ENCODE results near the gene GNB1L.

GNB1L gene

DNA sequence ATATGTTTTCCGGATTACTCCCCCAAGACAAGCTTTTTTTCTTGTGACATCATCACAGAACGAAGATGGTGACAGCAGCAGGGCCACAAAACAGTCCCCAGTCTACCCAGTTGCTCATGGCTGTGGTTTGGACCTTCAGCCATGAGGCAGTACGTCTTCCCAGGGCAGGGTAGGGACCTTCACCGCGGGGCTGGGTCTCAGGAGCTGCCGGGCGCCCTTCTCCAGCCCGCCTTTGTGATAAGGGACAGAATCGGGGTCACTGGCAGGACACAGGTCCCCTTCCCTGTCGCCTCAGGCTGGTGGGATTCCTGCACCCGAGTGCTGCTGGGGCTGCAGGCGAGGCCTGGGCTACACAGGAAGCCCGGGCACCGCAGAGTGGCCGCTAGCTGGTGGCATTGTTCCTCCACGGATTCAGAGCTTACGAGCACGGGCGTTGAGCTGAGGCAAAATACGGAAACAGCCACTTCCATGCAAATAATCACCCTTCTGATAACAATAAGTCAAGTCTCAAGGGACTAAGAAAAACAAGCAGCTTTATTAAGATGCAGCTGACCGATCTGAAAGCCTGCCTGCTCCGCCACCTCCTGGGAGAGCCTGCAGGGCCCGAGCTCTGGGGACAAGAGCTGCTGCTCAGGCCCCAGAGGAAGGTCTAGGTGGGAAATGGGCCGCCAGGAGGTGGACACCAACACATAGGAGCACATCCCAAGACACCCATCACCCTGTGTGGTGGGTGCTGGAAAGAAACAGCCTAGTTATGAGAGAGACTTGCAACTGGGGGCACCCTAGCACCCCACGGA is 81.8 kb downstream of the GNB1L start:
- FAIRE-seq: no peak

- no peak for FAIRE-seq
Measured at GRCh38 chr22:19772422-19772672, 82.3 kb downstream of the GNB1L start.

- FAIRE-seq: no peak
Measured at GRCh38 chr22:19770349-19771220, 84.1 kb downstream of the GNB1L start.

DNA sequence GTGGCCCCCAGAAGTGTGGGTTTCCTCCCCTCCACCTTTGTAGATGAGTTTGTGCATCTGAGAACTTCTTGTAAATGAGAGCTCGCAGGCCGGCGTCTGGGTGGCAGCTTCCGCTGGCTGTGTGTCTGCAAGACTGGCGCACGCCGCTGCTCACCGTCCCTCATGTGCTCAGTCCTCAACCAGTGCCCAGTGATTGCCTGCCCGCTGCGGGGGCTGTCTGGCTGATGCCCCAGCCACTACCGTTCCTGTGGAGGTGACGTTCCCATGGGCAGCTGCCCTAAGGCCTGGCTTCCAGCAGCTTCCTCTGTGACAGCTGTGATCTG is 85.3 kb downstream of the GNB1L start:
- no peak for FAIRE-seq

- FAIRE-seq: no peak
Measured at GRCh38 chr22:19767427-19768341, 87.0 kb downstream of the GNB1L start.

DNA sequence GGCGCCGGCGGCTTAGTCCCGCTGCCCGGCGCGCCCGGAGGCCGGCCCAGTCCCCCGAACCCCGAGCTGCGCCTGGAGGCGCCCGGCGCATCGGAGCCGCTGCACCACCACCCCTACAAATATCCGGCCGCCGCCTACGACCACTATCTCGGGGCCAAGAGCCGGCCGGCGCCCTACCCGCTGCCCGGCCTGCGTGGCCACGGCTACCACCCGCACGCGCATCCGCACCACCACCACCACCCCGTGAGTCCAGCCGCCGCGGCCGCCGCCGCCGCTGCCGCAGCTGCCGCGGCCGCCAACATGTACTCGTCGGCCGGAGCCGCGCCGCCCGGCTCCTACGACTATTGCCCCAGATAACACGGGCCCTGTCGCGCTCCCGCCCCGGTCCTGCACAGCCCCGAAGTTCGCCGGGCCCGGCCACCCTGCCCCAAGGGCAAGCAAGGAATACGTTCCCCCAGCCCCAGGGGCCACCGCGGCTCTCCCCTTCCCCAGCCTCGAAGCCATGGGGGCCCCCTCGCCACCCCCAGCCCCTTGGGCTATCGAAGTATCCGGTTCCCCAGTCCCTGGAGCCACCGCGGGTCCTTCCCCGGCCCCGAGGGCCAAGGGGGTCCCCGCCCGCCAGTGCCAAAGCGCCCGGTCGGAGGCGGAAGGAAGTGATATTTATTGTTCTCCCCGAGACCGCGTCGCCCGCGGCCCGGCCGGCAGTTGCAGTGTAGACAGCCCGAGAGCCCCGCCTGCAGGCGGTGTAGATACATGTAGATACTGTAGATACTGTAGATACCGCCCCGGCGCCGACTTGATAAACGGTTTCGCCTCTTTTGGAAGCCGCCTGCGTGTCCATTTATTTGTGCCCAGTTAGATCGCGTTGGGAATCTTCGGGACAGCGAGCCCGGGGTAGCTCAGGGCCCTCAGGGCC is 87.9 kb downstream of the GNB1L start:
- FAIRE-seq: no peak

DNA sequence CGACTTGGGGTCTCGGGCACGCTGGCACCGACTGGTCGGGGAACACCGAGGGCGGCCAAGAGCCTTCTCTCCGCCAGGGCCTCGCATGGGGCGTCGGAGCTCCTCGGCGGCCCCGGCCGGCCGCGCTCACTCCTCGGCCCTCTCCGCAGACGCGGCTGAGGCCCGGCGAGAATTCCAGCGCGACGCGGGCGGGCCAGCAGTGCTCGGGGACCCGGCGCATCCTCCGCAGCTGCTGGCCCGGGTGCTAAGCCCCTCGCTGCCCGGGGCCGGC is 88.5 kb downstream of the GNB1L start:
- no peak for FAIRE-seq

DNA sequence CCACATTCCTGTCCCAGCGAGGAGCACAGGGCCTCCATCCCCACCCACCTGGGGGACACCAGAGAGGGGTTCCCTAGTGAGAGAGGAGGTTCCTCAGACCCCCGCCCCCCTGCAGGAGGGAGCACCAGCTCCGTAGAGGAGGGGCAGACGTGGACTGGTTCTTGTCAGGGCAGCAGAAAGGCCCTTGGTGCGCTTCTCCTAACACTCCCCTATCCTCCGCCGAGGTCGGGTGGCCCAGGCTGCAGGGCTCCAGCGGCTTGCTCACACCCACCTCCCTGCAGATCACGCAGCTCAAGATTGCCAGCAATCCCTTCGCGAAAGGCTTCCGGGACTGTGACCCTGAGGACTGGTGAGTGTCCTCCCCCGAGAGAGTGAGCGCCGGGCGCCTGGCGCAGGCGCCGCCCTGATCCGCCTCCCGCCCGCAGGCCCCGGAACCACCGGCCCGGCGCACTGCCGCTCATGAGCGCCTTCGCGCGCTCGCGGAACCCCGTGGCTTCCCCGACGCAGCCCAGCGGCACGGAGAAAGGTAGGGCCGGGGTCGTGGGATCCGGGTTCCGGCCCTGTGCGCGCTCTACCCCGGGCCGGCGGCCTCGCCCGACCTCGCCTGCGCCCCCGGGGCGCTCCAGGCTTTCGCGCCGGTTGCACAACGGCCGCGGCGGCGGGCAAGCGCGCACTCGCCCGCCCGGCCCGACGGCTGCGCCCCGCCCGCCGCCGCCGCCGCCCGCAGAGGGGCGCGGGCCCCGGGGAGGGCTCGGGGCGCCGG is 89.0 kb downstream of the GNB1L start:
- FAIRE-seq: no peak

GRCh38 chr22:19764636-19765476 is 89.8 kb downstream of the GNB1L start:
- FAIRE-seq: no peak

GRCh38 chr22:19764299-19764593 is 90.4 kb downstream of the GNB1L start:
- FAIRE-seq: no peak

DNA sequence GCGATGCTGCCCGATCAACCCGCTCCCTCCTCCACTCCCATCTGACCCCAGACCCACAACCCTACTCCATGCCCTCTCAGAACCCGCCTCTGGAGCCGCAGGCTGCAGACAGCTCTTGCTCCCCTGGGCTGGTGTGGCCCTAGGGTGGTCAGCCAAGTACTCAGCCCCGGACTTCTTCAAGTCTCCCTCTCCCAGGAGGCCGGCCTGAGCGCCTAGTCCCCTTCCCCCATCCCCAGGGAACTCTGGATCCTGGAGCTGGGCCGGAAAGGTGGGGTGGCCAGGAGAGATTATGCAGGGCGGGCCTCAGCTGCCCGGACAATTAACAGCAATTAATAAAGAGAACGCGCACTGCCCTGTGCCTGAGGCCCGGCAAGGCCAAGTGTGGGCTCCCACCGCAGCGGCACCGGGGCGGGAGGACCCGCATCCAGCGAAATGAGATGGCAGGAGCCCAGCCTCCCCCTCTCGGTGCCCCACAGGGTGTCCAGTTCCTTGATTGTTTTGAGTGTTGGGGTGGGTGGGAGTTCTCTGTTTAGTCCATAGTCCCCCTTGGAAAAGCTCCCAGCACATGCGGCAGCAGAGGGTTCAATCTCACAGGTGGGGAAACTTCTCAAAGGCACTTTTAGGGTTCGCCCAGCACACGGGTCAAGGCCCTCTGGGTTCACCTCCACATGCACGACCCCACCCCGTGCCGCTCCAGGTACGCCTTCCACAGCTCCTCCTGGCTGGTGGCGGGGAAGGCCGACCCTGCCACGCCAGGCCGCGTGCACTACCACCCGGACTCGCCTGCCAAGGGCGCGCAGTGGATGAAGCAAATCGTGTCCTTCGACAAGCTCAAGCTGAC is 91.0 kb downstream of the GNB1L start:
- FAIRE-seq: no peak

DNA sequence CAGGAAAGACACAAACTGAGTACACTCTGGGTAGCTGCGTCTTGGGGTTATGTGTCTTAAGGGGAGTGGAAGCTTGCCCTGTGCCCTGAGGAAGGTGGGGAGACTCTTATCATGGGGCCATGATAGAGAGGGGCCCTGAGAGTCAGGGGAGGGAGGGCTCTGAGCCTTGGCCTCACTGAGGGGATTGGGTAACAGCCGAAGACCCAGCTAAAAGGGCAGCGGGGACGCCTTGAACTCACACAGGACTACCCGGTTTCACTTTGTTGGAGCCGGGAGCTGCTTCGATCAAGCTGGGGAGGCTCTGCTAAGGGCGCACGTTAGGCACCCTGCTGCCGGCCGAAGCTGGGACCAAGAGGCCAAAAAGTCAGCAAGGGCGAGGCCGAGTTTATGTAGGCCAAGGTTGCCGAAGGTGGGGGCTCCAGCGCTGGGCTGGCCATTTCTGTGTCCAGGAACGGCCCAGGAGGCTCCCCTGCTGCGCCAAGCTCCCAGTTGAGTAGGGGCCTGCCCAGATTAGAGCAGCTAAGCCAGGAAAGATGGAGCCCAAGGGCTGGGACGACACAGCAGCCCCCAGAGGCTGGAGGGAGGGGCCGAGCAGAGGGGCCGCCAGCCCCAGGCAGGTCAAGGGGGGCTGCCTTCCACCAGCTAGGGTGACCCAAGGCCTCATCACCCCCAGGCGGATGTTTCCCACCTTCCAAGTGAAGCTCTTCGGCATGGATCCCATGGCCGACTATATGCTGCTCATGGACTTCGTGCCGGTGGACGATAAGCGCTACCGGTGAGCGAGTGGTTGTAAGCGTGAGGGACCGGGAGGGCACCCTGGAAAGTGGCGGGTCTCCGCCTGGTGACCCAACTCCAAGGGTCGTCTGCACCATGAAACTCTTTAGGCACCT is 91.9 kb downstream of the GNB1L start:
- no peak for FAIRE-seq

- FAIRE-seq: no peak
Measured at GRCh38 chr22:19761725-19762567, 92.7 kb downstream of the GNB1L start.

DNA sequence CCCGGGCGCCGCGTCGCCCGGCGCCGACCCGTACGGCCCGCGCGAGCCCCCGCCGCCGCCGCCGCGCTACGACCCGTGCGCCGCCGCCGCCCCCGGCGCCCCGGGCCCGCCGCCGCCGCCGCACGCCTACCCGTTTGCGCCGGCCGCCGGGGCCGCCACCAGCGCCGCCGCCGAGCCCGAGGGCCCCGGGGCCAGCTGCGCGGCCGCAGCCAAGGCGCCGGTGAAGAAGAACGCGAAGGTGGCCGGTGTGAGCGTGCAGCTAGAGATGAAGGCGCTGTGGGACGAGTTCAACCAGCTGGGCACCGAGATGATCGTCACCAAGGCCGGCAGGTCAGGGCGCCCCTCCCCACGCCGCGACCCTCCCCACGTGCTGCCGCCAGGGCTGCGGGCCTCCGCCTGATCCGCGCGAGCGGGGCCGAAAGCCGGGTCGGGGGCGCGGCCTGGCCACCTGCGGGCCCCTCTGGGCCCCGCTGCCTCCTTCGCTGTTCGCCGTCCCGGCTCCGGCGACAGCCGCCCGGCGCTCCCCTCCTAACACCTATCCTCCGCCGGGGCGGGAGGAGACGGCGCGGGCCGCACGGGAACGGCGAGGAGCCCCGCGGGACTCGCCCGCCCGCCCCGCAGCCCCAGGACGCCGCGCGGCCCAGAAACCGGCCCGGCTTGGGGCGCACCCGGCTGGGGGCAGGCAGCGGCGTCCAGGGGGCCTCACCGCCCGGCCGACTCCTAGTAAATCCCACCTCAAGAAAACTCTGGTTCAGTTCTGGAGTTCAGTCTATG is 93.5 kb downstream of the GNB1L start:
- no peak for FAIRE-seq

DNA sequence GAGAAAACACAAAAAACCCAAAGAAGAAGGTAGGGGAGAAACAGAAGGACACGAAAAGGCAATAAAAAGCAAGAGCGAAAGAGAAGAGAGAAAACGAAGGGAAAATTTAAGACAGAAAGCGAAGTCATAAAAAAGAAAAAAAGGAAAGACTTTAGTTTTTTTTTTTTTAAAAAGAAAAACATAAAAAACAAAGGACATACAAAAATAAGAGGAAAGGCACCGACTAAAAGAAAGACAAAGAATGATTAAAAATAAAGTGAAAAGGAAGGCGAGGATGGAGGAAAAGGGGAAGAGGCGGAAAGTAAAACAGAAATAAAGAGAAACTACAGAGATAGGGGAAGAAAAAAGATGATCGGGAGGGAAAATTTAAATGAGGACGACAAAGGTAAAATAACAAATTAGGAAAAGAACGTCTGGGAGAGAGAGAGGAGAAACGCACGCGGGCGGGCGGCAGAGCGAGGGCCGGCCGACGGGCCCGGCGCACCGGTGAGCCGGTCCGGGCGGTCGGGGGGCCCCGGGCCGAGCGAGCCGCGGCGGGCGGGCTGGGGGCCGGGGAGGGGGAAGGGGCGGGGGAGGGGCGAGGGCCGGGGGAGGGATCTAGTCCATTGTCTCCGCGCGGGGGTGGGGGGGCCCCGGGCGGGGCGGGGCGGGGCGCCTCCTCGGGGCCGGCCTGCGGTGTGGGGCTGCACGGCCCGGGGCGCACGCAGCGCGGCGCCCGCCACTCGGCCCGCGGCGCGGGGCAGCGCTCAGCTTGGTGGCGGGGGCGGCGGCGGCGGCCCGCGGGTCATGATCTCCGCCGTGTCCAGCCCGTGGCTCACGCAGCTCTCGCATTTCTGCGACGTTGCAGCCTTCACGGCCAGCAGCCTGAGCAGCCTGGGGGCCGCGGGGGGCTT is 94.4 kb downstream of the GNB1L start, which contains the start of gene TBX1:
Gene TBX1 (plus strand): TSS at position 721 of the 893 bp plus-strand sequence. CDS start 66 bp downstream, at position 787.
- FAIRE-seq: peak; percentile 69

DNA sequence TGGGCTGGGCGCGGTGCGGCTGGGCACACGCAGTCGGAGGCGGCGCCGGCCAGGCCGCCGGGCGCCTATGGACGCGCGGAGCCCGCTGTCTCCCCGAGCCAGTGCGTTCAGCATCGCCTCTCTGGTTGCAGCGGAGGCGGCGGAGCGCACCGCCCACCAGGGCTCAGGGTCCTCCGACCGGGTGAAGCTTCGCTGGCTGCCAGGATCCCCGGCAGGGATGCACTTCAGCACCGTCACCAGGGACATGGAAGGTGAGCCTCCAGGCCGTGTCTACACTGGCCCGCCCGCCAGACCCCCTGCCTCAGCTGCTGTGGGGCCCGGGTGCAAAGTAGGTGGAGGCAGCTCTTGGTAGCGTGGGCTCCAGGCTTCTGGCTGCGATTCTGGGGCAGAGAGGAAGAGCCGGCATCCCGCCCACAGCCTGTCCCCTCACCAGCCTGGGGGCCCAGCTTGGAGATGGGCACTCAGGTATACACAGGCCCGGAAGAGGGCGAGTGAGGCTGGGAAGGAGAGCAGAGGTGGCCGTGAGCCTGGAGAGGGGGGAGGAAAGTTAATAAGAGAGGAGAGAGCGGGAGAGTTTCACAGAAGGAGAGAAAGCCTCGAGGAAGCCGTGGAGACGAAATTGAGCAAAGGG is 95.1 kb downstream of the GNB1L start:
- FAIRE-seq: no peak

Measured in G401.6 (cell line).